T-helper 17 cell (primary cell): ENCODE measurements around the gene DUSP22. TPM values are rescaled to one million over a fixed set of nuclear protein-coding genes. Genes with fewer than 3 reads are reported as not detected.

Experiments
- ATAC-seq: fragments of 150-1000 bp; cut with Tn5 transposase; 2 replicates; pipeline ENCODE4 v1.10.0; 2021; ENCODE audit warnings: mild to moderate bottlenecking, moderate library complexity
- DNase-seq, 3 donors: peaks; one replicate each; pipeline versions ENCODE4 v3.0.0 to v3.0.0-alpha.2; 2020 to 2021
- H3K9me3 ChIP-seq: one replicate; pipeline ENCODE4 v1.7.0; 2013; ENCODE audit warnings: low read length, mild to moderate bottlenecking; ENCODE audit not compliant: control insufficient read depth, poor library complexity, severe bottlenecking
- H3K27ac Mint-ChIP-seq: one replicate; pipeline ENCODE4 v1.8.0; 2022; ENCODE audit warnings: mild to moderate bottlenecking, moderate library complexity, mixed read lengths
- H3K27me3 Mint-ChIP-seq: one replicate; pipeline ENCODE4 v1.8.0; 2022; ENCODE audit warnings: mixed read lengths
- H3K36me3 Mint-ChIP-seq: one replicate; pipeline ENCODE4 v1.8.0; 2022; ENCODE audit warnings: low read depth, mixed read lengths
- H3K4me1 Mint-ChIP-seq: one replicate; pipeline ENCODE4 v1.8.0; 2022; ENCODE audit warnings: mild to moderate bottlenecking, mixed read lengths
- H3K4me3 Mint-ChIP-seq: one replicate; pipeline ENCODE4 v1.8.0; 2022; ENCODE audit warnings: mild to moderate bottlenecking, moderate library complexity, mixed read lengths
- total RNA-seq, 4 donors: library from RNA in 2 of 4; stranded (reverse) in 2 of 4; gene quantifications; one replicate each; pipeline ENCODE4 v1.2.3 and lab custom pipeline; 2022 to 2026

Gene DUSP22
- total RNA-seq, 2 donors from 2014 or later: 26.9 to 38.1 TPM

GRCh38 chr6:397604-398003 is 105.3 kb downstream of the DUSP22 start:
- Mint-ChIP-seq H3K27ac (peak overlapping the region; percentile 45), H3K4me1 (peaks cover 20% of the 10 kb centered on the region), H3K4me3 (peak overlapping the region; percentile 36), H3K36me3 (peaks cover 9% of the 10 kb centered on the region), H3K27me3 (peaks cover 11% of the 10 kb centered on the region)
- DNase-seq: no peak
- peaks cover 6% of the 10 kb centered on the region for H3K9me3 ChIP-seq
- no peak for ATAC-seq

DNA sequence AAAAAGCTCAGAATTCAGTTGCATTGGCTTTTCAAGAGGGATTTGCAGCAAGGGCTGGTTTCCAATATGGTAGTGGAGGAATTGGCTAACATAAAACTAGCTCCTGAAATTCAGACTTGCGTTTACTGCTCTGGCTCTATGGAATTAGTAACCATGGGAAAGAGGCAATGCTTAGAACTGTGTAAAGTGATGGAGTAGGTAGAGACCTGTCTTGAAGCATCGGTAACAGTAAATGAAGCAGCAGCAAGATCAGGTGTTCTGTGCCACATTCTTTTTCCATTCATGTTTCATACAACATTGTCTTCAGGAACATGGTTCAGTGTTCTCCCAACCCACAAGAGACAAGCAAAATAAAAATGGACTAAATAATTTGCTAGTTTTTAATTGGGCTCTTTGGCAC is 105.8 kb downstream of the DUSP22 start:
- peaks cover 9% of the 10 kb centered on the region for H3K36me3 Mint-ChIP-seq

DNA sequence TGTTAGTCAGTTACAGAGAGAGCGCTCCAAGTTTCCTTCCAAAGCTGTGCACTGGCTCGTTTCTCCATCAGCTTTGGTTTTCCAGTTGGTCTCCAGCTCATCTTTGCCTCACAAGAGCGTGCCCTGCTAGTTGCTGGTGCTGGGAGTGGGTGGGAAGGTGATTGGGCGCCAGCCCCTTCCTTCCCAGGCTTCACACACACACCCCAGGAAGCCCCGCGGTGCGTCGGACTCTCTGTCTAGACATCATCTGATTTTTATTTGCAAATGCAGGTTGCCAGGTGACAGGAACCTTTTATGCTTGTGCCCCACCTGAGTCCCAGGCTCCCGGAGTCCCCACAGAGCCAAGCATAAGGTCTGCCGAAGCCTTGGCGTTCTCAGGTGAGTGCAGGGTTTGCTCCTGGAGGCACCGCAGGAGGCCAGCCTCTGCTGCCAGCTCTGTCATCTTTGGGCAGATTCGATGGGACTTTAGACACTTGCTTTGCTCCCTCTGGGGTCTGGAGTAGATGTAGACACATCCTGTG is 106.3 kb downstream of the DUSP22 start:
- Mint-ChIP-seq H3K4me3 (no peak overlapping the region), H3K27ac (peak overlapping the region; percentile 37), H3K4me1 (peaks cover 18% of the 10 kb centered on the region), H3K27me3 (peaks cover 11% of the 10 kb centered on the region), H3K36me3 (peaks cover 9% of the 10 kb centered on the region)
- H3K9me3 ChIP-seq: peaks cover 6% of the 10 kb centered on the region
- DNase-seq (no peak), ATAC-seq (no peak)

More for the DNA sequence above, 105.8 kb downstream of the DUSP22 start:
- Mint-ChIP-seq H3K4me1 (peaks cover 15% of the 10 kb centered on the region), H3K27ac (no peak overlapping the region), H3K27me3 (peaks cover 11% of the 10 kb centered on the region), H3K4me3 (no peak overlapping the region)
- ATAC-seq (no peak), DNase-seq (no peak)
- H3K9me3 ChIP-seq: peaks cover 6% of the 10 kb centered on the region

- Mint-ChIP-seq H3K36me3 (peaks cover 9% of the 10 kb centered on the region), H3K27ac (no peak overlapping the region), H3K4me3 (peak overlapping the region; percentile 12), H3K27me3 (peaks cover 6% of the 10 kb centered on the region), H3K4me1 (peaks cover 21% of the 10 kb centered on the region)
- ATAC-seq (peak; percentile 80), DNase-seq (no peak)
- peaks cover 6% of the 10 kb centered on the region for H3K9me3 ChIP-seq
Measured at GRCh38 chr6:399785-400534, 107.7 kb downstream of the DUSP22 start.

GRCh38 chr6:400815-401214 is 108.5 kb downstream of the DUSP22 start:
- H3K27me3 Mint-ChIP-seq: peaks cover 6% of the 10 kb centered on the region
- DNase-seq (no peak), ATAC-seq (no peak)
- H3K4me1 Mint-ChIP-seq: peaks cover 21% of the 10 kb centered on the region
- peaks cover 9% of the 10 kb centered on the region for H3K36me3 Mint-ChIP-seq
- H3K9me3 ChIP-seq: no peaks in the 10 kb centered on the region
- peak overlapping the region; percentile 29 for H3K27ac Mint-ChIP-seq
- H3K4me3 Mint-ChIP-seq: no peak overlapping the region

Other genes starting within 250 kb of the DUSP22 start
- gene IRF4, start 99.3 kb downstream of the DUSP22 start, total RNA-seq: 10 to 100 TPM; 16.6 to 32.8 TPM